NCI-H446 (cell line): ENCODE data around the gene HNRNPD.
"Not testable (repeated sequence)": the region's sequence is repeated elsewhere in the genome, so short reads cannot be mapped to it uniquely, and the experiment has no call there.

Experiments used
- DNase-seq, 2 experiments: peaks; one replicate each; lab custom pipeline; 2025; lab: John Stamatoyannopoulos, UW

Gene HNRNPD

DNA sequence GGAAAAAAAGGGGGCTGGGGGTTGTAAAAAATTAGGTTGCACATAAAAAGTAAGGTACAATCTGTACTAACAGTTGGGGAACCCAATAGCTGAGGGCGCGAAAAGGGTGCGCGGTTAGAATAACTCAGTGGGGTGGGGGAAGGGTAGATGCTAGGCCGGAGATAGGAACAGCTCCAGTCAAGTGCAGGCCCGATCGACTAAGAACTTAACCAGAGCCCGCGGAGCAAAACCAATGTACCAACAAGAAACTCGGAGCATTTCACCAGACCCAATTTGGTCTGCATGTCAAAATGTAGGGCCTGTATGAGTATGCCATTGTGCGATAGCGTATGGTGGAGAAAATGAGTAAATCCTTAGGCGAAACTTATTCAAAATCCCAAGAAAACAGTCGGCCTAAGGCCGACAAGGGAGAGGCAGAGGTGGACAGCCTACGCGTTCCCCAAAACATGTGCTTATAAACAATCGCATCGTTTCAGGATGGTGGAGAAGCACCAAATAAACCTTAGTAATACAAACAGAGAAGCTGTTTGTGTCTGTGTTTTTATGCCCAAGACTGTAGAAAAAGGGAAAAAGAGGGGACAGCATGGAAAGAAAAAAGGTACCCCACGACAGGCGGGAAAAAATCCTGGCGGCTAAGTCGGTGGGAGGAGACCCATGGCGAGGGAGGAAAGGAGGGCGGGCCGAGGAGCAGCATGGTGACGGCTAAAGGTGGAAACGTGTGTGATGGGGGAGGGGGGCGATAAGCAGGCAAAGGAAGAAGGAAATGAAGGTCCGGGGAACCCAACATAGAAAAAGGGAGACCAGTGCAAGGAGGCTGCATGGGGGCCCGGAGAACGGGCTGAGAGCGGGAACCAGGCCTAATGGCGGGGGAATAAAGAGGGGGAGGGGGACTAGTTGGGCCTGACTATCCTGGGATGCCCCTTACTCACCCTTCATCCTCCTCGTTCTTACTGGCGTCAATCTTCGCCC is 990 bp downstream of the HNRNPD start:
- DNase-seq = peak; percentile 61 to 76

DNA sequence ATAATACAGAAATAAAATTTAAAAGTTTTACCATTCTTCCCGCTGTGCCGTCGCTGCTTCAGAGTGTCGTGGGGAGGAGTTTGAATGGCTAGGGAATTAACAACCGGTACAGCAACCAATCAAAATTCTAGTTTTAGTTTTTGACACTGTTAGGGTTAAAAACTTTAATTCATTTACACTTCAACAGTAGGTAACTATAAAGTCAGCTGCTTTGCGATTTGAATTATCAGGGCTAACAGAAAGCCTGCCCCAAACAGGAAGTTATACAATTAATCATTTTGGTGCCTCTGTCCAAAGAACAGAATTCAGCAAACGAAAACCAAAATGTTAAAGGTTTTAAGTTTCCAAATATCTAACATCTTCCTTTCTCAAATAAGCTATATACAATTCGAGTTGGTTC is 2.3 kb downstream of the HNRNPD start:
- peak in 1 of 2 experiments; percentile 16 for DNase-seq

DNA sequence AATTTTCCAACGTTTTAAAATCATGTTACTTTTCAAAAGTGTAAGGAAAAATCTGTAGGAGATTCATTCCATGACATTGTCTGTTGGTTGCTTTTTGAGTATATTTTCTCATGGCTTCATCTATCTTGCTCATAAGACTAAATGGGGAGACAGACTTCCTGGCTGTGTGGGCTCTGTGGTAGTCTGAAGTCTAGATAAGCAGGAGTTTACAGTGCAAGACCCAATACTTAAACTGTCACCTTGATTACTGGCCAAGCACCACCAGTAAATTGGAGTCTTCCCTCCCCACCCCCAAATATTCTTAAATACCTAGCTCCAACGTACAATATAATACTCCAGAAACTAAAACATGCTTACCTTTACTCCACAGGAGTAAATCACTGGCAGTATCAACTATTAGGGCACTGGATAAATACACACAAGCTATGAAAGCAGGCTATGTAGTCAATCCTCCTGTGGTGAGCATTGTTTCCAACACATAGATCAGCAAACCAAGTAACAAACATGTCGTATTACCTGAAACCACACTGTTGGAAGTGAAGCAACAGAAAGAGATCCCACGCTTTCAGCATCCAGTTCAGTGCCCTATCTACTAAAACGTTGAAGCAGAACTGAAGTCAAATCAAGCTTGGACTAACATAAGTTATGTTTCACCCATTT is 6.2 kb downstream of the HNRNPD start:
- DNase-seq = no peak

DNA sequence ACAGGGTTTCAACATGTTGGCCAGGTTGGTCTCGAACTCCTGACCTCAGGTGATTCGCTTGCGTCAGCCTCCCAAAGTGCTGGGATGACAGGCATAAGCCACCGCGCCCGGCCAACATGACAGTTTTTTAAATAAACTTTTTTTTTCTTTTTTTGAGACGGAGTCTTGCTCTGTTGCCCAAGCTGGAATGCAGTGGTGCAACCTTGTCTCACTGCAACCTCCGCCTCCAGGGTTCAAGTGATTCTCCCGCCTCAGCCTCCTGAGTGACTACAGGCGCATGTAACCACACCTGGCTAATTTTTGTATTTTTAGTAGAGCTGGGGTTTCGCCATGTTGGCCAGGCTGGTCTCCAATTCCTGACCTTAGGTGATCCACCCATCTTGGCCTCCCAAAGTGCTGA is 7.4 kb downstream of the HNRNPD start:
- DNase-seq = not testable (repeated sequence)

DNA sequence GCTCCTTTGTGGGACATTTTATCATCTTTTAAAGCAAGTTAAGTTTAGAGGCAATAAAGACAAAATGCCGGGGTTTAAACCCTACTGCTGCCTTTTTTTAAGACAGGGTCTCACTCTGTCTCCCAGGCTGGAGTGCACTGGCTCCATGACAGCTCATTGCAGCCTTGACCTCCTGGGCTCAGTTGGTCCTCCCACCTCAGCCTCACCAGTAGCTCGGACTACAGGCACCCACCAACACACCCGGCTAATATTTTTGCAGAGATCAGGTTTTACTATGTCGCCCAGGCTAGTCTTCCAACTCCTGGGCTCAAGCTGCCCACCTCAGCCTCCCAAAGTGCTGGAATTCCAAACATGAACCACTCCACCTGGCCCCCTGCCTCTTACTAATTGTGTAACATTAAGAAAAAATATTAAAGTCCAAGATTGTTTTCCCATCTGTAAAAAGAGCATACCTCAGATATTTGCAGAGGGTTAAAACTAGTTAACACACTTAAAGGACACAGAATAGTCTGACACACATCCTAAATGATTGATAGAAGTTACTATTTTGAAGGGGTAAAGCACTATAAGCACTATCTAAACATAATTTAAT is 9.8 kb downstream of the HNRNPD start:
- no peak for DNase-seq

DNA sequence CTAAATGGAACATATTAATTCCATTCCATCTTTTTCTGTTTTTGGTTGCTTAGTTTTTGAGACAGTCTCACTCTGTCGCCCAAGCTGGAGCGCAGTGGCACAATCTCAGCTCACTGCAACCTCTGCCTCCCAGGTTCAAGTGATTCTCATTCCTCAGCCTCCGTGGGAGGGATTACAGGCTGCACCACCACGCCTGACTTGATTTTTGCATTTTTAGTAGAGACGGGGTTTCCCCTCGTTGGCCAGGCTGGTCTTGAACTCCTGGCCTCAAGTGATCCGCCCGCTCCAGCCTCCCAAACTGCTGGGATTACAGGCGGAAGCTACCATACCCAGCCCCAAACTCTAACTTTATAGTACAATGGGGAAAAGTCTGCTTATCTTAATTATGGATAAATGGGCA is 11.2 kb downstream of the HNRNPD start:
- DNase-seq = no peak

DNA sequence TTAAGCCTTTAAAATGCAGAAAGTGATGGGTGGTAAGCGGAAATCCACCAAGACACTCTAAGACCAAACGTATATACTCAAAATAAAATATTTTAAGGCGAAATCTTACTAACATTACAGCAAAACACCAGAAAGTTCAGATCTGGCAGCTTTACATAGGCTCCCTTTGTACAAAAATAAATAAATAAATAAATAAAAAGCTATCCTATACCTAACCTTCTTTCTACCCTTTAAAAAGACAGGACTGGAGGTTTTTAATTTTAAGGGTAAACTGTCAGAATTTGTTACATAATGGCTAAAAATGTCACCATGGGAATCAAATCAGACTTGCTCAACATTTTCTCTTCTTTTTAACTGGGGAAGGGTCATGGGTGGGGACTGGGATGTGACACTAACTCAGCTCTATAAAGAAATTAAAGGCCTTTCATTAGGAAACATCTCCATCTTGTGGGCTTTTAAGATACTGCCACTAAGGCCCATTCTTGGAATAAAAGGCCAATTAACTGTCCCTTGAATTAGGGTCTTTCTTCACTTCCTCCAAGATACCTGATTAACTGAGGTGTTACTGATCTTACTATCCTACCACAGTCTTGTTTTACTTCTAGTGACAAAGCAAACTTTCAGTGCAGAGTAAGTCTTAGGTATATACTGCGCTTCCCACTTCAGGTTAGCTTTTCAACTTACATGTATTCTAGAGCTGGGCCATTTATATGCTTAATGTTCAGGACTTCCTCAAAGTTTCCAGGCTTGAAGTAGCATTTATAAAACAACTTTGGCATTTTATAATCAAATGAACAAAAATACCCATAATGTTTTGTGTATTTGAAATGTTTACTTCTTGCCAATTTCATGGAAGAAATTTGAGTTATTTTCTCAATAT is 13.3 kb downstream of the HNRNPD start:
- DNase-seq = peak; percentile 30 to 42

DNA sequence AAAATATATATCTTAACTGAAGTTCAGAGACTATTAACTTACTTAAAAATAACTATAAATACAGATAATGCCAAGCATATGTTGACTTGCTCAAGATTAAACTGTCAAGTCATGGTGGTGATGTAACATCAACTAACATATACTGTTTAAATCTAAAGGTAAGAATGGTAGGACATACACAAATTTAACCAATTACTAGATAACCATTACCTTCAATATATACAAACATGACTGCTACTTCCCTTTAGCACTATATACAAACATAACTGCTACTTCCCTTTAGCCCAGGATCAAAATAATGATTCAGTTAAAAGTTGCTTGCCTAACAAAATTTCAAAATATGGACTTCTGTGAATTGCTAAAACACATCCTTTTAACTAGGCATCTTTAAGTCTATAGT is 14.9 kb downstream of the HNRNPD start:
- DNase-seq = no peak

DNA sequence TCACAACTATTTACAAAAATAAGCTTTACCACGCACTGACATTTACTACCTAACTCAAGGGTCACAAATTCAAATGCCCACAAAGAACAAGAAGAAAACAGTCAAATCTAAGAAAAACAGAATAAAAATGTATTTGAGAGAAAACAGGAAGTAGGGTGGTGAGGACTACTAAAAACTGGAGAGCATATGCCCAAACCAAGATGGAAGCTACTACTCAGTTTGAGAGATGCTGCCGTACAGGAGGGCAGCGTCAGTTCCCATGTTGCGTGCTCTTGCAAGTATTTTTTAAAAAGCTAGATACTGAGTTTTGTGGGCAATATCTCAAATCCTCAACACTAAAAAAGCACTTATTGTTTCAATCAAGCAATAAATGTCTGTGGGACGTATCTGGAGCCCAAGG is 16.2 kb downstream of the HNRNPD start:
- DNase-seq = no peak

DNA sequence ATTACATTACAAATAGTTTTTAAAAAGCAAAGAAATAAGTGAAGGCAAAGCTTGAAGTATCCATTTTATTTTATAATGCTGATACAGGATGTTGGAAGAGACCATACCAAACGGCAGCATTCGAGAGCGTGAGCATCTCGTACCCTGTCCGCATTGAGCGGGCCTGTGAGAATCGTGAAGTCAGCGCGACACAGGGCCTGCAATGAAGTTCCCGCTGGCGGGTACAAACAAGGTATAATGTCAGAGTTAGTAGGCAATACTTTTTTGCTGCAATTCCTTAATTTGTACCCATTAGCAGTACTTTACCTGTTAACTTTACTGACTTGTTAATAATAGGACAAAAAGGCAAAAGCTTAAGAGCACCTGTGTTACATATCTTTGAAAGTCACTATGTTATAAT is 19.0 kb downstream of the HNRNPD start:
- DNase-seq = no peak

DNA sequence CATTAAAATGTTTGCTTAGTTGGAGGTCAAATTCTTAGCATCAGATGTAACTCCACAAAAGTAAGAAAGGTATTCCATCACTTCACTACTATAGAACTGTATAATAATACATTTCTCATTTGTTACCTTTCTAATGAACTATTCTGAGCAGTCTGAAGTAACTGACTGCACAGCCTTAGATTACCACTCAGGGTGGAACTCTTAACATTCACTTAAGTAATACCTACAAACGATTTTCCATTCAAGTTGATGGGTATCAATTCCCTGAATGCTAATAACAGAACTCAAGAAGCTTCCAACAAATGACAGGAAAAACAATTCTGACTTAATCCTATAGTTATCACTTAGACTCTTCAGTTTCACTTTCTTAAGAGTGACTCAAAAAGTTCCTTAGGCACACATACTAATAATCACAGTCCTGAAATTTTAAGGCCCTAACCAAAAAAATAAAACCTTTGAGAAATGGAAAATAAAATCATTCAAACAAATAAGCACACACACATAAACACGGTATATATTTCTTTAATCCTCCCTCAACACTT is 20.9 kb downstream of the HNRNPD start:
- no peak for DNase-seq

DNA sequence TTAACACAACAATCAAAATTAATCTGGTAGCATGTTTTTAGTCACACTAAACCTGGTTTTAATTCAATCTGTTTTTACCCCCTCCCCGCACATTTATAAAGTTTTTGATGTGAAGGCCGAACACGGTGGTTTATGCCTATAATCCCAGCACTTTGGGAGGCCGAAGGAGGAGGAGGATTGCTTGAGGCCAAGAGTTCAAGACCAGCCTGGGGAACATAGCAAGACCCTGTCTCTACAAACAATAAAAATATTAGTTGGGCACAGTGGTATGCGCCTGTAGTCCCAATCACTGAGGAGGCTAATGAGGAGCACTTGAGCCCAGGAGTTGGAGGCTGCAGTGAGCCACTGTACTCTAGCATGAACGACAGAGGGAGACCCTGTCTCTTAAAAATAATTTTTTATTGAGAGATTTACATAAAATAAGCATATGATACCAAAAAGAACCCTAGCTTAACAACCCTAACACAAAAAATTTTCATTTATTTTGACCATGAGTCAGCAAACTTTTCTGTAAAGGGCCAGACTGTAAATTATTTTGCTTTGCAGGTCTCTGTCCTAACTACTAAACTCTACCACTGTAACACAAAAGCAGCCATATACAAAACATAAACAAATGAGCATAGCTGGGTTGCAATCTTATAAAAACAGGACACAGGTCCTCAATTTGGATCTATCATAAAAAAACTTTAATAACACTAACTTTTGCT is 21.5 kb downstream of the HNRNPD start:
- no peak for DNase-seq

DNA sequence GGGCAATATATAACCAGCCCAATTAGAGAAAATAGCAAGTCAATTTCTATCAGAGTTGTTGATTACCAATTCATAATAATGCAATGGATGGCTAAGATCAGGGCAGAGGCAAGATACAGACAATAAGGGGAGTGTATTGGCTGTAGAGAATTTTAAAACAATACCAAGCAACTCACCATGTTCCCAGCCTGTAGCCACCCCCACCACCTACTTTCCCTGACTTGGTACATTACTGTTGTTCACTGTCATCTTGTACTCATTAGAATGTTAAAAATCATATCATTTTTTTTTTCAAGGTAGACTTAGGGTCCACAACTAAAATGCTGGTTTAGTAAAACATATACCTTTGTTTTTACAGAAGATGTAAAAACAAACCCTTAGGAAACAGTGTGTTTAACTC is 27.7 kb downstream of the HNRNPD start:
- DNase-seq = no peak

DNA sequence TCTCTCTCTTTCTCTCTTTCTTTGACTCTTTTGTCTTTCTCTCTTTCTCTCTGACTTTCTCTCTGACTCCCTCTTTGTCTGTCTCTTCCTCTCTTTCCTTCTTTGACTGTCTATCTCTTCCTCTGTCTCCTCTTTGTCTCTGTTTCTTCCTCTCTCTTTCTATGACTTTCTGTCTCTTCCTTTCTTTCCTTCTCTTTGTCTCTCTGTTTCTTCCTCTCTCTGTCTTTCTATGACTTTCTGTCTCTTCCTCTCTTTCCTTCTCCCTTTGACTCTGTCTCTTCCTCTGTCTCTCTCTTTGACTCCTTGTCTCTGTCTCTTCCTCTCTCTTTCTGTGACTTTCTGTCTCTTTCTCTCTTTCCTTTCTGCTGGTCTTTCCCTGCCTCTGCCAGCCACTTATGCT is 38.7 kb downstream of the HNRNPD start:
- no peak for DNase-seq

DNA sequence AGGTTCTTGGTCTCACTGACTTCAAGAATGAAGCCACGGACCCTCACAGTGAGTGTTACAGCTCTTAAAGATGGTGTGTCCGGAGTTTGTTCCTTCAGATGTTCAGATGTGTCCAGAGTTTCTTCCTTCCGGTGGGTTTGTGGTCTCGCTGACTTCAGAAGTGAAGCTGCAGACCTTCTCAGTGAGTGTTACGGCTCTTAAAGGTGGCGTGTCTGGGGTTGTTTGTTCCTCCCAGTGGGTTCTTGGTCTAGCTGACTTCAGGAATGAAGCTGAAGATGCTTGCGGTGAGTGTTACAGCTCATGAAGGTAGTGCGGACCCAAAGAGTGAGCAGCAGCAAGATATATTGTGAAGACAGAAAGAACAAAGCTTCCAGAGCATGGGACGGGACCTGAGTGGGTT is 40.1 kb downstream of the HNRNPD start:
- not testable (repeated sequence) for DNase-seq

DNA sequence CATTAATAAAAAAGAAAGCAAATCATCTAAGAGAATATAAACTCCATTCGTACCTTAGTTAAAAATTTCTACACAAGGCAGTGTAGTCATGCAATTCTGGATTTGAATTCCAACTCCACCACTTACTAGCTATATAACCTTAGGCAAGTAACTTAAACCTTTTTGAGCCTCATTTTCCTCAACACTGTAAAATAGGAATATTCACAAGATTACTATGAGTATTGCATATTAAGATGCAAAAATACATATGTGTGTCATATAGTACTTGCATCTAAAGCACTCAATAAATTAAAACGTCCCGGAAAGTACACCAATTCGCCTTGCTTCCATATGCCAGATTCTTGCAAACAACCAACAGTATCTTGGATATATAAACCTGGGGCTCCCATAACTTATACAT is 42.0 kb downstream of the HNRNPD start:
- no peak for DNase-seq

DNA sequence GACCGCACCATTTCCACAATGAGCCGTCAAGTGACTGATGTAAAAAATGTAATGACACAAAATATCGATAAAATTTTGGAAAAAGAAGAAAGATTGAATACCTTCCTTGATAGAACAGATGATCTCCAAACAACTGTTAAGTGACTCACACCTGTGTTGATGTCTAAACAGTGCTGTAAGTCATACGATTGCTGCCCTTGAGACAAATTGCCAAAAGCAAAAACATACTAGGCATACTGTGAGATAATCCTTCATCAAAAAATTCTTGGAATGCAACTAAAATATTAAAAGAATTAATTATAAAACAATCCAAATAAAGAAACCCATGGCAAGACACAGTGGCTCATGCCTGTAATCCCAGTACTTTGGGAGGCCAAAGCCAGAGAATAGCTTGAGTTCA is 53.4 kb downstream of the HNRNPD start:
- DNase-seq = no peak

DNA sequence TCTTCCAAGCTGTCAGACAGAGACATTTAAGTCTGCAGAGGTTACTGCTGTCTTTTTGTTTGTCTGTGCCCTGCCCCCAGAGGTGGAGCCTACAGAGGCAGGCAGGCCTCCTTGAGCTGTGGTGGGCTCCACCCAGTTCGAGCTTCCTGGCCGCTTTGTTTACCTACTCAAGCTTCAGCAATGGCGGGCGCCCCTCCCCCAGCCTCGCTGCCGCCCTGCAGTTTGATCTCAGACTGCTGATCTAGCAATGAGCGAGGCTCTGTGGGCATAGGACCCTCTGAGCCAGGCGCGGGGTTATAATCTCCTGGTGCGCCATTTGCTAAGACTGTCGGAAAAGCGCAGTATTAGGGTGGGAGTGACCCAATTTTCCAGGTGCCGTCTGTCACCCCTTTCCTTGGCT is 70.7 kb downstream of the HNRNPD start:
- DNase-seq = not testable (repeated sequence)
